Osteoblast (primary cell): ENCODE measurements around the gene DPF3. TPM values are rescaled to one million over a fixed set of nuclear protein-coding genes. Genes with fewer than 3 reads are reported as not detected.

Experiments used
- DNase-seq: peaks from one replicate; pipeline ENCODE4 v3.0.0; 2011; ENCODE audit warnings: low spot score, mixed read lengths; ENCODE audit not compliant: insufficient read length; ENCODE audit errors: missing footprints
- H2AFZ ChIP-seq: 2 replicates; pipeline ENCODE4 v1.6.0; 2011; ENCODE audit warnings: mild to moderate bottlenecking, low read length
- H3K27ac ChIP-seq: 2 replicates; pipeline ENCODE4 v1.5.1; 2011; ENCODE audit warnings: mild to moderate bottlenecking, low read depth, low read length, moderate library complexity
- H3K27me3 ChIP-seq: 2 replicates; pipeline ENCODE4 v1.6.0; 2012; ENCODE audit warnings: mild to moderate bottlenecking, control low read depth, inconsistent platforms, low read length, moderate library complexity; ENCODE audit not compliant: insufficient read depth
- H3K36me3 ChIP-seq: 2 replicates; pipeline ENCODE4 v1.5.1; 2011; ENCODE audit warnings: mild to moderate bottlenecking, low read length, control low read depth, moderate library complexity; ENCODE audit not compliant: insufficient read depth
- H3K4me1 ChIP-seq: 2 replicates; pipeline ENCODE4 v1.5.1; 2011; ENCODE audit warnings: mild to moderate bottlenecking, low read length, control low read depth, moderate library complexity; ENCODE audit not compliant: insufficient read depth
- H3K4me2 ChIP-seq: 2 replicates; pipeline ENCODE4 v1.6.0; 2011; ENCODE audit warnings: mild to moderate bottlenecking, low read length; ENCODE audit not compliant: insufficient read depth
- H3K4me3 ChIP-seq: fragments of 200-600 bp; sonication (generic); 3 replicates; pipeline ENCODE4 v1.5.1; 2012; ENCODE audit warnings: mild to moderate bottlenecking, low read length, inconsistent platforms; ENCODE audit not compliant: insufficient read depth
- H3K79me2 ChIP-seq: 2 replicates; pipeline ENCODE4 v1.6.0; 2012; ENCODE audit warnings: mild to moderate bottlenecking, low read length, control low read depth, inconsistent platforms; ENCODE audit not compliant: insufficient read depth
- H3K9me3 ChIP-seq: 2 replicates; pipeline ENCODE4 v1.5.1; 2011; ENCODE audit warnings: low read depth, low read length, control low read depth
- H4K20me1 ChIP-seq: 2 replicates; pipeline ENCODE4 v1.6.0; 2012; ENCODE audit warnings: mild to moderate bottlenecking, low read length, control low read depth; ENCODE audit not compliant: insufficient read depth
- CTCF ChIP-seq: IDR thresholded peaks from 2 replicates; pipeline ENCODE4 v1.5.1; 2011; ENCODE audit warnings: mild to moderate bottlenecking, low read depth, low read length, moderate library complexity; ENCODE audit errors: extremely low read depth
- total RNA-seq: library from RNA; depleted of rRNA; stranded (reverse); fragments of >200 nt; gene quantifications from 2 replicates; pipeline ENCODE4 v1.2.3, GENCODE V29; 2012

Gene DPF3
- total RNA-seq, 1 donor = 1.8 TPM

- no peaks in the 10 kb centered on the region for H3K36me3 ChIP-seq
- H3K27me3 ChIP-seq = no peaks in the 10 kb centered on the region
- H3K4me1 ChIP-seq = peaks cover 5% of the 10 kb centered on the region
- H3K4me3 ChIP-seq = no peak overlapping the region
- no peaks in the 10 kb centered on the region for H3K9me3 ChIP-seq
- TF ChIP-seq CTCF = no peak
- H2AFZ ChIP-seq = no peak overlapping the region
- no peak for DNase-seq
- H3K4me2 ChIP-seq = no peak overlapping the region
- no peak overlapping the region for H3K27ac ChIP-seq
- peaks cover 7% of the 10 kb centered on the region for H3K79me2 ChIP-seq
- H4K20me1 ChIP-seq = no peaks in the 10 kb centered on the region
Observed at GRCh38 chr14:72882047-72882446, 11.9 kb downstream of the DPF3 start.

DNA sequence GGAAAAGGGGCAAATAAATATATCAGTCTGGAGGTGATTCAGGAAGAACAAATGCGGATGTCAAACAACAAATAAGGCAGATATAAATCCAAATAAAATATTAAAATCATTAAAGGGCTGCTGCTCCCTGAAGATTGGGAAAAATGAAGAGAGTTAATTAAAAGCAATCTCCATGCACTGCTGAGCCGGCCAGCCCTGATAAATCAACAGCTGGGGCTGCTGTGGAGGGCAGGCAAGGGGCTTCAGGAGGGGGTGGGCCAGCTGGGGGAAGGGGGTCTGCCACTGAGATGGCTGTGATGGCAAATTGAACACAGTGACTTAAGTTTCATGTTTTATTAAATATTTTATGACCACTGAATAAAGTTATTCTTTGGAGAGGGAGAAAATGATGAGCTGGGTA lies 12.4 kb downstream of the DPF3 start:
- Histone ChIP-seq H3K4me2 (no peak overlapping the region), H2AFZ (no peak overlapping the region), H3K4me1 (peaks cover 5% of the 10 kb centered on the region), H3K4me3 (no peak overlapping the region), H3K27me3 (no peaks in the 10 kb centered on the region), H4K20me1 (no peaks in the 10 kb centered on the region), H3K79me2 (peaks cover 6% of the 10 kb centered on the region), H3K9me3 (no peaks in the 10 kb centered on the region), H3K27ac (no peak overlapping the region), H3K36me3 (no peaks in the 10 kb centered on the region)
- no peak for TF ChIP-seq CTCF
- DNase-seq = no peak

GRCh38 chr14:72880820-72881219 lies 13.1 kb downstream of the DPF3 start:
- DNase-seq = no peak
- Histone ChIP-seq H3K9me3 (no peaks in the 10 kb centered on the region), H3K4me1 (peaks cover 5% of the 10 kb centered on the region), H3K36me3 (no peaks in the 10 kb centered on the region), H3K27me3 (no peaks in the 10 kb centered on the region), H3K4me3 (no peak overlapping the region), H3K79me2 (peaks cover 6% of the 10 kb centered on the region), H2AFZ (no peak overlapping the region), H3K4me2 (no peak overlapping the region), H4K20me1 (no peaks in the 10 kb centered on the region), H3K27ac (no peak overlapping the region)
- no peak for TF ChIP-seq CTCF

DNA sequence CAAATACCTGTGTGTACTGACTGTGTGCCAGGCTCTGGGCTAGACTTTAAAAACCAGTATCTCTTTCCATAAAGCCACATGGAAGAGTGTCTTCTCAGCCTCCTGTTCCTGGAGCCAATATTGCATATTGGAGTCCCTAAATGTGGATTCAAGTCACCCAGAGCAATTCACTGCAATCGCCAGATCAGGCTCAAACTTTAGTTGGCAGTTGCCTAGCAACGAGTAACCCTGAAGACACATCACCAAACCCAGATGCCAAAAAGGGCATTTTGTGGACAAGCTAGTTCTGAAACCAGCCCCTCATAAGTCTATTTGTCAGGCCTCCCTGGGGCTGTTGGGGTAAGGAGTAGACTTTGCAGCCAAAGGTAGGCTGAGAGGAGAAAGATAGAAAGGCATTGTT lies 13.7 kb downstream of the DPF3 start:
- Histone ChIP-seq H3K27me3 (no peaks in the 10 kb centered on the region), H3K9me3 (no peaks in the 10 kb centered on the region), H4K20me1 (no peaks in the 10 kb centered on the region), H3K4me1 (peaks cover 5% of the 10 kb centered on the region), H3K79me2 (peaks cover 6% of the 10 kb centered on the region), H3K27ac (no peak overlapping the region), H3K4me3 (no peak overlapping the region), H2AFZ (no peak overlapping the region), H3K36me3 (no peaks in the 10 kb centered on the region), H3K4me2 (no peak overlapping the region)
- DNase-seq = no peak
- TF ChIP-seq CTCF = no peak
